Myocyte (in vitro differentiated cells): Measurements from ENCODE around the gene RPTOR. TPM values are rescaled to one million over a fixed set of nuclear protein-coding genes. Genes with fewer than 3 reads are reported as not detected.

Experiments used
- DNase-seq: peaks from one replicate; pipeline ENCODE4 v3.0.0-alpha.2; 2012; ENCODE audit warnings: low read depth
- total RNA-seq: library from RNA; depleted of rRNA; stranded (reverse); fragments of >200 nt; gene quantifications from 2 replicates; pipeline ENCODE4 v1.2.3, GENCODE V29; 2014

The RPTOR gene
- total RNA-seq, 1 donor from 2014 or later: 18.0 TPM

DNA sequence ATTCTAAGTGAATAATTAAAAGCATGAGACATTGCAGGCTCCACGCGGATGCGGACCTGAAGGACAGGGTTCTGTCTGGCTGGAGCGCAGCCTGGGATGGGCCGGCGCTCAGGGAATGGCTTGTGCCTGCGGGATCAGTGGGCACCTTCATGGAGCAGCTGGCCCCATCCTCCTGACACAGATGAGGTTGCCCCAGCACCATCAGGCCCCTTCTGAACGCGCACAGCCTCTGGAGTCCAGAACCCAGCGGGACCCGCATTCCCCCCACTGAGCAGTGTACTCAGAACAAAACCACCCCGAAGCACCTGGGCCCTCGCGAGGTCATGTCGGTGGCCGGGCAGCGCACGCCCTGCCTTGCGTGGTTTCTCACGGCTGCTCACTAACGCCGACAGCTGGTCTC, 376.5 kb downstream of the RPTOR start:
- no peak for DNase-seq

DNA sequence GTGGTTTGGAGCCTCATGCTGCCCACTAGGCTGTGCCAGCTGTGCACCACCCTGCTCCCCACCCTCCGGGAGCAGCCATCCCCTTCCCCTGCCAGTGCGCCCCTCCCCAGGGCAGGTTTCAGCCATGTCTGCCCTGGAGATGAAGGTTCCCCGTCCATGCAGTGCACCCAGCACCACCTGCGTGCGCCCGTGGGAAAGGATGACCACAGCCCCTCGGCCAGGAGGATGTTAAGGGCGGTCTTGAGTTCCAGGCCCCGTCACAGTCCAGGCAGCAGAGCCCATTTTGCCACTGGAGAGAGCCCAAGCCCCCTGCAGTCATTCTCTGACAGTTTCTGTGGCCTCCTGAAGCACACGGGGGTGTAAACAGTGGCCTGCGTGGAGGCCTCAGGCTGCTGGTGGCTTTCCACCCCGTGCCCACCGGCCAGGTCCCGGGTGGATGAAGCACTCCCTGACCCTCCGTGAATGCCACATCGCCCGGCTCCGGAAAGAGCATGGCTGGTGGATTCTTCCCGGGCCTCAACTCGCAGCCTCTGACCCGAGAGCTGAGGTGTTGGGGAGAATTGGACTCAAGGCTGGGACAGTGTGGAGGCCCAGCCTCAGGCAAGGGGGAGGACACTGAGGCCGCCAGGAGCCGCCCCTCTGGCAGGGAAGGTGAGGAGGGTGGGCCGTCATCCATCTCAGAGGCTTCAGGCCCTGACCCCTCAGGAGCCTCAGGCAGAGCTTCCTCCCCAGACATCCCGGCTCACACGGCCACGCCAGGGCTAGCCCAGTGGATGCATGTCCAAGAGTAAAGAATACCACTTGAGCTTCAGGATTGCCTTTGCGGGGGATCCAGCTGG, 377.3 kb downstream of the RPTOR start:
- DNase-seq: no peak

DNA sequence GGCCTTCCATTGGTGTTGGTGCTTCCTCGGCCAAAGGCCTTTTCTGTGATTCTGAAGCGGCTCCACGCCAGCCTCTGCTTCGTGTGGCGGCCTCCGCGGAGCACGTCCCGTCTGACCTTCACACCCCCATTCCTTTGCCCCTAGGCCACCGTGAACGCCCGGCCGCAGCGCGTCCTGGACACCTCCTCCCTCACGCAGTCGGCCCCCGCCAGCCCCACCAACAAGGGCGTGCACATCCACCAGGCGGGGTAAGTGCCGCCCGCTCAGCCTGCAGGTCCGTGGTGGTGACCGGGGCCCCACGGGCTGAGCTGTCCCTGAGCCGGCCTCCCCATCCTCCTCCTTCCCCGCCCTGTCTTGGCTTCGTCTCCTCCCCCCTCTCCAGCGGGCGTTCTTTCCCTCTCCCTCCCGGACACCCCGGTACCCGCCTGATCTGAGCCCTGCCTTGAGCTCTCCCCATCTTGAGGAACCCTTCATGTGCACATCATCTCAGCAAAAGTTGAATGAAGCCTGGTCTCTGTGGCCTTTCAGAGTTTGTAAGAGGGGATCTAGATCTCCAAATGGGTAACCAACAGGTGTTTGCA, 378.0 kb downstream of the RPTOR start:
- no peak for DNase-seq

DNA sequence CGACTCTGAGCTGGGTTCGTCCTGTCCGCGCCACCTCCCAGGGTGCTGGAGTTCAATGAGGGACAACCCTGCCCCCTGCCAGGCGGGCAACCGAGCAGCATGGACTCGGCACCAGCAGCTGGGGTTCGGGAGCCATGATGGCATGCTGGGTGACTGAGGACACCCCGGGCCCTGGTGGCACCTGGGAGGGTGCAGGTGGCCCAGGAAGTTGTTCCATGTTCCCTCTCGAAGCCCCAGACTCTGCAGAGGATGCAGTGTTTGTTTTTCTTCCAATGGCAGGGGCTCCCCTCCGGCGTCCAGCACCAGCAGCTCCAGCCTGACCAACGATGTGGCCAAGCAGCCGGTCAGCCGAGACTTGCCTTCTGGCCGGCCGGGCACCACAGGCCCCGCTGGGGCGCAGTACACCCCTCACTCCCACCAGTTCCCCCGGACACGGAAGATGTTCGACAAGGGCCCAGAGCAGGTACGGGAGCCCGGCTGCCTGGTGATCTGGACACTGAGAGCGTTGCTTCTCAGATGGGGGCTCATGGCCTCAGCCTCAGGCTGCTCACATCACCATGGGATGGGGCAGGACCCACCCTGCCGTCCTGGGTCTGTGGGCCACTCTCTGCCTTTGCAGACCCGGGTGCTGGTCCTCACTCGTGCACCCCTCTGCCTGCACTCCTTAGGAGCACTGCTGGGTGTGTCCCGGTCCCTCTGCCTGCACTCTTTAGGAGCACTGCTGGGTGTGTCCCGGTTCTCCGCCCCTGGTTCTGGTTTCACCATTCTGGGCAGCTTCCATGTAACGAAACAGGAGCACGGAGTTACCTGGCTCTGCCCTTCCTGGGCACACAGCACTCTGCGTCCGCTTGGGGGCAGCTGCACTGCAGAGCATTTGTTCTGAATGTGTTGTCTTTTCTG, 378.8 kb downstream of the RPTOR start:
- no peak for DNase-seq

DNA sequence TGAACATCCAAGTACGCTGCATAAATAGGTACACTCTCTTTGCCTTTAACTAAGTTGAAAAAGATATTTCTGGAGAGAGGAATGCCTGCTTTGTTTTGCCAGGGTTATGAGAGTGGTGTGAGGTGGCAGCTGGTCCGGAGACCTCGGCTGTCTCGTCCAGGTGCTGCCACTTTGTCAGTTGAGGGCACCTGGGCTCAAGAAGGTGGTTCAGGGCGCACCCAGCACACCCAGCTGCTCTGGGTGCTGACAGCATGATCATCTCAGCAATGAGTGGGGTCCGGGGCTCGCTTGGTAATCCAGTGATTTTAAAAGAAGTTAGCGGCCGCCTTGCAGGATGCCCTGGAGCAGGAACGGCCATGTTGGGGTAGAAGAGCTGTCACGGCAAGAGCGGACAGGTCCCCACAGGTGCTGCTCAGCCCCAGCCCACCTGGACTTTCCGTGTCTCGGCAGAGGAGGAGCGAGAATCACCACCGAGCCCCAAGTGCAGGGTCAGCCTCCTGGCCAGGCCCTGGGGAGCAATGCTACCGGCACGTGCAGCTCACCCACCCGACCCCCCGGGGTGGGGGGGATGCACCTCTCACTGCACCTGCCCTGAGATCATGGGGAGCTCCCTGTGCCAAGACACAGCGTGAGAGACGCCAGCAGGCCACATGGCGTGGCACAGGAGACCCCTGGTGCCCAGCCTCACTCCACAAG, 379.6 kb downstream of the RPTOR start:
- DNase-seq: no peak

DNA sequence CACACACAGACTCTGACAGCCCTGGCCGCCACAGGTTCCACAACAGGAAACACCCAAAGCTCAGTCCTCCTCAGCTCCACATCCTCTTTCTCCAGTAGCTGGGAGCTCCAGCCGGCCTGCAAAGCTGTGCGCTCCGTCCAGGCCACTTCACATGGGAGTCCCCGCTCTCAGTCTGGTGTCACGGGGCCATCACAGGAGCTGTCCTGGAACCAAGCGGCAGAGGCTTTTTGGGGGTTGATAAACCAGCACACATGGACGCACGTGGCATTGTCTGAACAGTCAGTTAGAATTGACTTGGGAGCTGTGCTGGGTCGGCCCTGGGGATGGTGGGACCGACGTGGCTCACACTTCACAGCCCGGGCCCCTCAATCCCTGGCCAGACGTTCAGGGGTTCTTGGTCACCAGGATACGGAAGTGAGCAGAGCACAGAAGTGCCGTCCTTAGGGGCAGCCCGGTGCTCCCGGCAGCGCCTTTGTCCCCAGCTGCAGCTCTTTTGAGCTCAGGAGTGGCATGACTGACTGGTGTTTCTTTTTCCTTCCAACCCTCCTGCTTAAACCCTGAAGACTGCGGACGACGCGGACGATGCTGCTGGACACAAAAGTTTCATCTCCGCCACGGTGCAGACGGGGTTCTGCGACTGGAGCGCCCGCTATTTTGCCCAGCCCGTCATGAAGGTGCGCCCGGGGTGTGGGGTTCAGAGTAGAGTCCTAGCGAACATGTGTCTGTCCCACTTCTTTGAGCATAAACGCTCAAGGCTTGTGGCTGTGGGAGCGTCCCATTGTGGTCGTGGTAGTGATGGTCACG, 380.4 kb downstream of the RPTOR start:
- no peak for DNase-seq

DNA sequence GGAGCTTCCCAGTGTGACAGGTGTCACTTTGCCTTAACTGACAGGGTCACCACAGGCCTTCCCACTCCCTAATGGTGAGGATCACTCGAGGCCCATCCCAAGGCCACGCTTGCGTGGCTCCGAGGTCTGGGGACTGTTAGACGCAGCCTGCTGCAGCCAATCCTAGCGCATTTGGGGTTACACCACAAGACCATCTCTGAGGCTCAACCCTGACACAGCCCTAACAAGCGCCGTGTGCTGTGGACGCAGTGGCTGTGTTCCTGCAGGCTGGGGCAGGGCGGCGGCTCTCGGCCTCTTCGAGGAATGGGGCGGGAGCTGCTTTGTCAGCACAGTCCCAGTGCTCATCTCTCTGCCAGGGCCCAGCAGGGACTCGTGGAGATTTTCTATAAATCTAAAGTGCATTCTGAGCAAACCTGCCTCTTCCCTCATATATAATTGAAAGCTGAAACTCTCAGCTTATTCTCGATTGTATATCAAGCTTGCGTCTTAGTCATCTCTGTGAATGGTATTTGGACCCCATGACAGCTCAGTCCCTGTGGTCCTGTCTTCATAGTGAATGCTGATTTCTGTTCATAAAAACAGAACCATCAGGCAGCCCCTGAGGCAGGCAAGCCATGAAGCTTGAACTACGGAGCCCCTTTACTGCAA, 381.2 kb downstream of the RPTOR start:
- DNase-seq: peak; percentile 52

DNA sequence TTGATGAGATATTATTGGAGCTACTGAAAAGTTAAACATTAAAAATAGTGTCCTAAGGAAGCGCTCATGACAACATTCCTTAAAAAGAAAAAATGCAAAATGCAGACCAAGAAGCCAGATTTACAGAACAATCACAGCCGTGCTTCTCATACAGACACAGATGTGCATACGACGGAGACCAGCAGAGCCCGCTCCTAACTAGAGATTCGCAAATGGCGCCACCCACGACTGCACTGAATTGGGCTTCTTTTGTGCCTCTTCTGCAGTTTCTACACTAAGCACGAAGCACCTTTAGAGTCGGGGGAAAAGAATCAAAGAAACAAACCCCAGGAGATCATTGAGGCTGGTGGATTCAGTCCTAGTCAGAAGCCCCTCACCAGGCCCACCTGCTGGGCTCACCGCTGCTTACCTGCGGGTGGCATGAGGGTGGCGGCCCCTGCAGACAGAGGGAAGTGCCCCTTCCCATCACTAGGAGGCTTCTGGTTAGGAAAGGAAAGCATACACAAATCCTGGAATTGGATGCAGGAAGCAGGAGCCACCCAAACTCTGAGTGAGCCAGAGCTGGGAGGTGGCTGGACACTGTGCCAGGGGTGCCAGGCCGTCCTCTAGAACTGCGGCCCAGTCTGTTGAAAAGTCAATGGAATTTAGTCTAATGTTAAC, 382.1 kb downstream of the RPTOR start:
- no peak for DNase-seq

DNA sequence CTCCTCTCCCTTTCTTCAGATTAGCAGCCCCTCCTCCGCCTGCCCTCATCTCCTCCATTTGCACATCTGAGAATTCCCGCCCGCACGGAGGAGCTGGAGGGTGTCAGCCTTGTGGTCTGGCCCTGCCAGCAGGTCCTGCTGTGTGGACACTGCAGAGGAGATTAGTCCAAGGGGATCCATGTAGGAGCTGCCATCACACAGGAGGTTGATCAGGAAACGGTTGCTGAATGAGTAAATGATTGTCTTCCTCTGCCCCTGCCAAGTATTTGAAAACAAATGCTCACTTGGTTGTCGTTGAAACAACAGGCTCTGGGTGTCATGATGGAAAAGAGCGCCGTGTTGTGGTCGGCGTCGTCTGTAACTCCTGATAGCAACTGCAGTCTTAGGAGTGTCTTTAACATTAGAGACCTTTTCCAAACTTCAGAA, 383.2 kb downstream of the RPTOR start:
- no peak for DNase-seq

DNA sequence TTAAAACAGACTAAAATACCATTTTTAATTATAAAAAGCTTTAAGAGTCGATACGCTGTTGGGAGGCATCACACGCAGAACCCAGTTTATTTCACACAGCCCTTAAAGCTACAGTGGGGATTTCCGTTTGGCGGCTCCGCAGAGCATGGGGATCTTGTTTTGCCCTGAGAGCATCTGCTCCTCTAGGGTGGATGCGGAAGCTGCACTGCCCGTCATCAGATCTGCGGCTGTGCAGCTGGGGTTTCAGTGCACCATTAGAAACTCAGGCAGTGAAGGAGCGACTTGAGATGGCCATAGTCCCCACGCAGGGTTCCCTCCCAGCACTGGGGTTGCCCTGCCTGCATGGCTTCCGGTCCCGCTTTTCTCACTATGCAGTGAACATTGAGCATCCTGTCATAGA, 384.8 kb downstream of the RPTOR start:
- no peak for DNase-seq

DNA sequence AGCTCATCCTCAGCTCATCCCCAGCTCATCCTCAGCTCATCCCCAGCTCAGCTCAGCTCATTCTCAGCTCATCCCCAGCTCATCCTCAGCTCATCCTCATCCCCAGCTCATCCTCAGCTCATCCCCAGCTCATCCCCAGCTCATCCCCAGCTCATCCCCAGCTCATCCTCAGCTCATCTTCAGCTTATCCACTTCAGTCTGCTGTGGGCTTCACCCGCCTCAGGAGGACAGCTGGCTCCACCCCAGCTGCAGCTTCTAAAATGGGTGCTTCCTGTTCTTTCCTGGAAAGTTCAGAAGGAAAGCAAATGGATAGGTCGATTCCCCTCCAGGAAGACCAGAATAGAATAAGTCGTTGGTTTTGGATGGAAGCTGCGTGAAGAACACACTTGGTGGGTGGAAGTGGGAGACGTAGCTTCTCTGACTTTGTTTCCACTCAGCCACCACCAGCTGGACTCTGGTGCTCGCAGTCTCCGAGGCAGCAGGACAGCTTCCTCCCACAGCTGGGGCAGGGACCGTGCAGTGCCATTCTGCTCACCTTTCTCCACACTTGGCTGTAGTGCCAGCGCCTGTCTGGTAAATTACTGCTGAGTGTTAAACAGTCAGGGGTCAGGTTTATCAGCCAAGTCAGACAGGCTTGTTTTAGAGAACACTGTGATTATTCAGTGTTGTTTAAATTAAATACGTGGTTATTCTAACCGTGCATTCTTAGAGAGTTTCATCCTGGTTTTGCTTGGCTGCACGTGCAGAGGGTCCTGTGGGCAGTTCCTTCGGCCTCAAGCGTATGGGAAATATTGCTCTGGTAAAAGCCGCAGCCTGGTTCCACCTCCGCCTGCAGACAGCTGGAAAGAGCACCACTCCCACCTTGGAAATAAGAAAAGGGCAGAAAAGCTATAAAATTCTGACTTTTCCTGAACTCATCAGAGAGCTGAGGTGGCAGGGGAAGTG, 386.0 kb downstream of the RPTOR start:
- no peak for DNase-seq

DNA sequence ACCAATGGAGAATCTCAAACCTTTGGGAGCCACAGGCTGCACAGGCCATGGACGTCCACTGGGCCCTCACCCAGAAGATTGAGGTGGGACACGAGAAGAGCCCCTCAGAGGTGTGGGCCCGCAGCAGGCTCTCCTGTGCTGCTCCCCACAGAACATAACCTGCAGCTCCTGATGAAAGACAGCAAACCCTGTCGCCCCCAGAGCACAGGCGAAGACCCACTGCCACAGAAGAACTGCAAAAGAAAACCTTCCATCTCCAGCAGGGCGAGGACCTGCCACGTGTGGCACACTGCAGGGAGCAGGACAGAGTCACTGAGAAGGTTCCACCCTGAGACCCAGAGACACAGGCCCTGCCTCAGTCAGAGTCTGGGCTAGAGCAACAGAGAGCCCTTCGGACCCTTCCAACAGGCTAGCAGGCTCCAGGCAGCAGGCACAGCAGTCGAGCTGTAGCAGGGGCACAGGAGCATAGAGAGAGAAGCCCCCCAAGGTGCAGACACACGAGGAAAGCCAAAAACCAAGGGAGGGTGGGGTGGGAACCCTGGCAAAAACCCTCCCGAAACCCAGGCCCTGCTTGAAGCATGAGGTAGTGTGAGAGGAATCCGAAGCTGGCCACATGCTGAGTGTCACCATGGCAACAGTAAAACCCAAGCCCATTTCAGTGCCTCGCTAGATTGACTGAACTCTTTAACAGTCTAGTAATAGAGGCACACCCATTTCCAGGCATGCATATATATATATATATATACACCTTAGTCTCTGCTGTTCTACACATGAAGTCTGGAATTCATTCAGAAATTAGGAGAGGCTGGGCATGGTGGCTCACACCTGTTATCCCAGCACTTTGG, 387.0 kb downstream of the RPTOR start:
- DNase-seq: peak; percentile 88

DNA sequence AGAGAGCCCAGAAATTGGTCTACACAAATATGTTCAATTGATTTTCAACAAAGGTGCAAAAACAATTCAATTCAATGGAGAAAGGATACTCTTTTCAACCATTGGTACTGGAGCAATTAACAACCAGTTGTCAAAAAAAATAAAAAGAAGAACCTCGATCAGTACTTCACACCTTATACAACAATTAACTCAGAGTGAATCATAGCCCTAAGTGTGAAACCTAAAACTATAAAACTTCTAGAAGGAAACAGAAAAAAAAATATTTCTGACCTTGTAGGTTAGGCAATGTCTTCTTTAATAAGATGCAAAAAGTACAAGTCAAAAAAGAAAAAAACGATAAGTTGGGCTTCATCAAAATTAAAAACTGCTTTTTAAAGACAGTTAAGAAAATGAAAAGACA, 390.9 kb downstream of the RPTOR start:
- no peak for DNase-seq

DNA sequence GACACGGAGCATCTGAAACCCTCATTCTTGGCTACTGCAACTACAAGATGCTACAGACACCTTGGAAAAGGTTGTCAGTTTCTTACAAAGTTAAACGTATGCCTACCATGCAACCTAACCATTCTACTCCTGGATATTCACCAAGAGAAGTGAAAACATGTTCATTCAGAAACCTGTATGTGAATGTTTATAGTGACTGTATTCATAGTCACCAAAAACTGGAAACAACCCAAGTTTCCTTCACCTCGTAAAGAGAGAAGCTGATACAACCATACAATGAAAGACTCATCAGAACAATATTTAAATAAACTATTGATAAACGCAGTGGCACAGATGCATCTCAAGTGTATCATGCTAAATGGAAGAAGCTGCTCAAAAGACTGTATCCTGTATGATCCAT, 391.6 kb downstream of the RPTOR start:
- no peak for DNase-seq

DNA sequence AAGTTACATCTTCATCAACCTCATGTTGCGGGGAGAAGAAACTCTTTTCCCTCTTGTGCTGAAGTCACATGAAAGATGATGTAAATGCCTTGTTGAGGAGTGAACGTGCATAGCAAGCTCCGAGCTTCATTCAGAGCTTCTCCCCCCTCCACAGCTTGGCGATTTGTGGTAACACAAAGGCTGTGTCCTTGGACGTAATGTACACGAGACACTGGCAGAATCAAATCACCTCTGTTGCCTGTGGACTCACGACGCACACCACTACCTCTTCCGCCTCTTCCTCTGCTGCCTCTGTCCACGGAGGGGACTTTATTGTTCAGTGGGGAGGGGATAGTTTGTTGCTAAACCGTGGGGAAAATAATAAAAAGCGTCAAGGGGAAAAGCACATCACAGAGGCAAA, 392.1 kb downstream of the RPTOR start:
- no peak for DNase-seq

DNA sequence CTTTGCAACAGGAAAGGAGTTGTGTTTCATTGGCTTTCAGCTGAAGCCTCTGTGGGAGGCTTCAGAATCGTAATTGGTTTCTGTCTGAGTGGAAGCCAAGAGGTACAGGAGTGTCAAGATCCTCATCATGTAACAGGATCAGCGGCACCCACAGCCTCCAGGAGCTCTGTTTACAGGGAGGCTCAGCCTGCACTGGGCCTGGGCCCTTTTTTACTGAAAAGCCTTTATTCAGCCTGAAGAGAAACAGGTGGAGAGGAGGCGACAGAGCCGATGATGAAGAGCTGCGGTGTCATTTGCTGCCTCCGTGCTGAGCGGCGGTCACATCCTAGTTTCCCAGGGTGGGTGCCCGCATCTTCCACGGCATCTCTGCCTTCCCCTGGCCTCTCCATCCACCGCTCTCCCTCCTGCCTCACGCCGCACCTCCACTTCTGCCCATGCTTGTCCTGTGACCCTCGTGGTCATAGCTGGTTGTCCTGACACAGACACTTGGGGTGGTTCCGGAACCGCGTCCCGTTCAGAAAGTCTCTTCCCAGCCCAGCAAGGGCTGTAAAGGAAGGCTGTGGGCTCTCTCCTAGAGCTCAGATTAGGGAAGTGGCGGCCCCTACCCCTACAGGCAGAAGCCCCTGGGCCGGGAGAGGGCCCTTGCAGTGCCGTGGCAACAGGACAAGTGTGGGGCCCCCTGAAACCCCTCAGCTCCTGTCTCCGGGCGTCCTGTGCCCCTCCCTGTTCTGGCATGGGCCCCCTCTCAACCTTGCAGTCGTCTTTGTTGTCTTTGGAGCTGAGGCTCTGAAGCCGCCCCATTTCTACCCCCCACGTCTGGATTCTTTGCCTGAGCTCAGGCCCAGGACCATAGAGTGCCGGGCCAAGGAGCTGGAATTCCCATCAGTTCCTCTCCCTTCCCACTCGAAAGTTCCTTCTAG, 393.1 kb downstream of the RPTOR start:
- no peak for DNase-seq
